ENCODE results near the gene KCTD17. TPM values are rescaled to one million over a fixed set of nuclear protein-coding genes. Genes with fewer than 3 reads are reported as not detected.

Gene KCTD17
- total RNA-seq, 2 donors from 2014 or later = 27.9 to 30.1 TPM

DNA sequence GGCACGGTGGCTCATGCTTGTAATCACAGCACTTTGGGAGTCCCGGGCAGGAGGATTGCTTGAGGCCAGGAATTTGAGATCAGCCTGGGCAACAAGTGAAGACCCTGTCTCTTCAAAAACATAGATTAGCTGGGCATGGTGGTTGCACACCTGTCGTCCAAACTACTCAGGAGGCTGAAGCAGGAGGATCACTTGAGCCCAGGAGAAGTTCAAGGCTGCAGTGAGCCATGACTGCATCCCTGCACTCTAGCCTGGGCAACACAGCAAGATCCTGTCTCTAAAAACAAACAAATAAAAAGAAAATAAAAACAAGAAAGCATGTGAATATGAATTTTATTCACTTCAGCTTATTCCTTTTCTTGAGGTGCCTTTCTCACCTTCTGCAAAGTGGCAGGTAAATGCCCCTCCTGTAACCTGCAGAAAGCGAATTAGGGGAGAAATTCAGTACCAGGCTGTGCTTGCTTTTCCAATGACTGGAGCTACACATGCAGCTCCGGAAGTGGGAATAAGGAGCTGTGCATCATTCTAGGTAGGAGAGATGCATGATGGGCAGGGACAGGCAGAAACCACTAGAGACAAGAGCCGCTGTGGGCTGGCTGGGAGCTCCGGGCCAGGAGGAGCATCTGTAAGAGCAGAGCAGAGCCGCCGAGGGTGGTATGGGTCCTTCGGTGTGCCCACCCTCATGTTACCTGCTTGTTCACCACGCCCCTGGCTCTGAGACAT is 14.7 kb upstream of the KCTD17 start:
- Mint-ChIP-seq H3K36me3 (ENCODE audit: insufficient read depth in 2 of 2) (no peaks in the 10 kb centered on the region), H3K4me1 (ENCODE audit: low read depth) (peaks cover 12% of the 10 kb centered on the region), H3K4me3 (no peak overlapping the region), H3K27me3 (ENCODE audit: low read depth) (peaks cover 15% of the 10 kb centered on the region), H3K27ac (no peak overlapping the region), H3K9me3 (no peaks in the 10 kb centered on the region)
- no peak for DNase-seq
- ATAC-seq (replicated peaks in 1 of 2) = no peak

DNA sequence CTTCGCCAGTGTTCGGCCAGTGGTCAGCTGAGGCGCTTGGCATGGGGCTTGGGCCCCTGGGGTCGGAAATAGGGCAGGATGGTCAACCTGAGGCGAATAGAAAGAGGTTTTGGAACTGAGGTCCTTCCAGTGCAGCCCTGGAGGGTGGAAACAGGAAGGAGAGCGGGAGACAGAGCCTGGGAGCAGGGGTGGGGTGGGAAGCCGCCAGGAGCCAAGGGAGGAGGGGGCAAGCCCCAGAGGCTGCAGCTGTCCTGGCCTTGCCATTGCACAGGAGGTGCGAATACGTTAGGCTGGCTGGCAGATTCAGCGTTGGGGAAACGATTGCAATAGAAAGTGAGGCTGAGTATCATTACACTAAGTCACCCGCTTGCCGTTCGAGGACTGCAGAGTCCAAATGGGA is 13.9 kb upstream of the KCTD17 start:
- Mint-ChIP-seq H3K27me3 (ENCODE audit: low read depth) (peaks cover 15% of the 10 kb centered on the region), H3K4me3 (no peak overlapping the region), H3K36me3 (ENCODE audit: insufficient read depth in 2 of 2) (no peaks in the 10 kb centered on the region), H3K9me3 (no peaks in the 10 kb centered on the region), H3K27ac (no peak overlapping the region), H3K4me1 (ENCODE audit: low read depth) (peaks cover 12% of the 10 kb centered on the region)
- DNase-seq (no peak), ATAC-seq (replicated peaks in 1 of 2) (no peak)

DNA sequence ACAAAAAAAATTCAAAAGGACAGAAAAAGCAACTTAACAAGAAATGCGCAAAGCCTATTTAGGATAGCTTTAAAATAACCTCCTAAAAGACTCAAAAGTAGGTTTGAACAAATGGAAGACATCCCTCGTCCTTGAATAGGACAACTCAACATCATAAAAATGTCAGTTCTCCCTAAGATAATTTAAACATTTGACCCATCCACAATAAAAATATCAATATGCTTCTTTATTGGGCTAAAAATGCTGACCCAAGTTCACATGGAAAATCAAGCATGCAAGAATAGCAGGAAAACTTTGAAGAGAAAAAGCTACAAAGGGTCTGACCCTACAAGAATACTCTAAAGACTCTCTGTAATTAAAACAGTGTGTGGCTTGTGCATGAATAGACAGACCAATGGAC is 12.1 kb upstream of the KCTD17 start:
- H3K36me3 Mint-ChIP-seq (ENCODE audit: insufficient read depth in 2 of 2) = no peaks in the 10 kb centered on the region
- no peak overlapping the region for H3K4me3 Mint-ChIP-seq
- H3K4me1 Mint-ChIP-seq (ENCODE audit: low read depth) = peaks cover 18% of the 10 kb centered on the region
- no peak overlapping the region for H3K27ac Mint-ChIP-seq
- H3K27me3 Mint-ChIP-seq (ENCODE audit: low read depth) = peaks cover 15% of the 10 kb centered on the region
- no peak for DNase-seq
- no peak for ATAC-seq (replicated peaks in 1 of 2)
- no peaks in the 10 kb centered on the region for H3K9me3 Mint-ChIP-seq

DNA sequence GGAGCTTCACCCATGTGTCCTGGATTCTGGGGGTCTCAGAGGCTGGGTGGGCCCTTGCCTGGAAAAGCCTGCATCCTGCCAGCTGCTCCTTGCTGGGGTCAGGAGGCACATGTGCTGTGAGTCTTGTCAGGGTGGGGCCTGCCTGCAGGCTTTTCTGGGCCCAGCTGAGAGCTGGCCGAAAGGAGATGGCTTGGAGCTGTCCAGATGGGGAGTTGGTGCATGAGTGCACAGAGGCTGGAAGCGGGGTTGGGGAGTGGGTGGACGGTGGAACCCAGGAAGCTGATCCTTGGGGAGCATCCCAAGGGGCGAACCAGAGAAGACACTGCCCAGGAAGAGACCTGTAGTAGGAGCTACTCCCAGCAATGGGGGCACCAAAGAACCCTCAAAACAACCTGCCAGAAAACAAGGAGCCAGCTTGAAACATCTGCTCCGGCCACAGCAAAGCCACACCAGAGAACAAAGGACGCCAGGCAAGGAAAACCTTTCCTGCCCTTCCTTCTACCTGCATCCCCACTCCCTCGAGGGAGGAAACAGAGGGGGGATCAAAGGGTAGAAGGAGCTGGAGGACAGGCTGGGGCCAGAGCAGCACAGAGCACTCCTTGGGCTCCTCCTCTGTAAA is 8.2 kb upstream of the KCTD17 start:
- Mint-ChIP-seq H3K9me3 (no peaks in the 10 kb centered on the region), H3K27ac (no peak overlapping the region), H3K4me1 (ENCODE audit: low read depth) (peaks cover 30% of the 10 kb centered on the region), H3K27me3 (ENCODE audit: low read depth) (no peaks in the 10 kb centered on the region), H3K36me3 (ENCODE audit: insufficient read depth in 2 of 2) (no peaks in the 10 kb centered on the region), H3K4me3 (no peak overlapping the region)
- no peak for DNase-seq
- ATAC-seq (replicated peaks in 1 of 2) = no peak

DNA sequence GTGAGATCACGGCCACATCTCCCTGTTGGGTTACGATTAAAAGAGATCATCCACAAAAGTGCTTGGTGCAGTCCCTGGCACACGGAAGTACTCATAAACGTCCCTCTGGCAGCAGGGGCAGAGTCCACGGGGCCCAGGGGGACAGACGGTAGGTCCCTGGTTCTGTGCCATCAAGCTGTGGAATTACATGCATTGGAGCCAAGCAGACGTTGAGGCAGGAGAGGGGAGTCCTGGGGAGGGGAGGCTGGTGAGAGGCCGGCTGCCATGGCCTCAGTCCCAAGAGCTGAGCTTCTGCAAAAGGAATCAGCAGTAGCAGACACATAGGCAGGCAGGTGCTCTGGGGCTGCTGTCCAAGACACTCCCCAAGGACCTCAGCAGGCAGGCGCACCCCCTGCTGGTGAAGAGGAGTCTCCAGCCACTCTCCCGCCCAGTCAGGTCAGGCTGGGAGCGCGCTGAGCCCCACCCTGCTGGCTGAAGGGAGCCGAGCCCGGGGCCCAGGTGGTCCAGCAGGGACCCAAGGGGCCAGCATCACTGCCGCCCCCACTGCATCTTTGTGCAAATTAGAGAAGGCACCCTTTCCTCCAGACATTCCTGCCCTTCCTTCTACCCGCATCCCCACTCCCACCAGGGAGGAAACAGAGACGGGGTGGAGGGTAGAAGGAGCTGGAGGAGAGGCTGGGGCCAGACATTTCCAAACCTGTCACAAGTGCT is 7.6 kb upstream of the KCTD17 start:
- DNase-seq (peak; percentile 62 to 70), ATAC-seq (replicated peaks in 1 of 2) (peak; percentile 82 to 84)
- Mint-ChIP-seq H3K36me3 (ENCODE audit: insufficient read depth in 2 of 2) (no peaks in the 10 kb centered on the region), H3K9me3 (no peaks in the 10 kb centered on the region), H3K4me3 (no peak overlapping the region), H3K27me3 (ENCODE audit: low read depth) (no peaks in the 10 kb centered on the region), H3K27ac (no peak overlapping the region), H3K4me1 (ENCODE audit: low read depth) (peaks cover 30% of the 10 kb centered on the region)

DNA sequence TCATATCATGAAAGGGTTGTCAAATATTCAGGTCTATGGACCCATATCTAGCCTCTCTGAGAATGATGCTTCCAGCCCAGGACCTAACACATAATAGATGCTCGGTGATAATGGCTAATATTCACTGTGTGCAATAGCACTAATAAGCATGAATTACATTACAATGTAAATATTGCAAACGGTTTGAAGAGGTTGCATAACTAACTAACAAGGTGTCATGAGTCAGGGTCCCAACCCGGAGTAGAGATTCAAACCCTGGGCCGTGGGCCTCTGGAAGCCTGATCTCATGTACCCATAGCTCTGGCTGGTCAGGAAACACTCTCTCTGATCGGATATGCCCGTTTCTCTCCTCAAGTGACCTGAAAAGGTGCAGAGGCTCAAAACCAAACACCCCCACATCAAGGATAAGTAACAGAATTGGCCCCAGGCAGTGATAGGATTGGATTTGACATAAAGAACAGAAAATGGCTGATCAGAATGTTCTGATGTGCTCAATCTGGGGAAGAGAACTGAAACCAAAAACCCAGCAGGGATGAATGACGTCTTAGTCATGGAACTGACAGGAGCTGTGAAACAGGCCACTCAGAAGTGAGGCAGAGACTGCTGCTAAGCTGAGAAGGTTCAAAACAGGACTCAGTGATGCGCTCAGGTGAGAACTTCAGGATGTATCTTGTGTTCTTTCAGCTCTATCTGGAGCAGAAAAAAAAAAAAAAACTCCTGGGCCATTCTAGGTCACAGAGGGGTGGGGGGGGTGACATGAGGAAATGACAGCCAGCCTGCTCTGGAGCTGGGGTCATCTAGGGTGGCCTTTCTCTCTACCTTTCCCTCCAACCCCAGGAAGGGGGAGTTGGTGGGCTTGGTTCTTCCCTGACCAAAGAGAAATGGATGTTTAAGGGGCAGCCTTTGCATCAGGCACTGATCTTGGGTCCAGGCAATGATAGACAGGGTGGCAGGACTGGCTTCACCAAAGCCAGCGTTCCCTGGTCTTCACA is 6.6 kb upstream of the KCTD17 start:
- H3K27me3 Mint-ChIP-seq (ENCODE audit: low read depth) = no peaks in the 10 kb centered on the region
- DNase-seq (peak in 1 of 2 donors; percentile 35), ATAC-seq (replicated peaks in 1 of 2) (peak; percentile 77 to 79)
- H3K36me3 Mint-ChIP-seq (ENCODE audit: insufficient read depth in 2 of 2) = no peaks in the 10 kb centered on the region
- no peak overlapping the region for H3K27ac Mint-ChIP-seq
- H3K4me1 Mint-ChIP-seq (ENCODE audit: low read depth) = peaks cover 30% of the 10 kb centered on the region
- H3K9me3 Mint-ChIP-seq = no peaks in the 10 kb centered on the region
- H3K4me3 Mint-ChIP-seq = peak overlapping the region in 1 of 2 donors; percentile 15

DNA sequence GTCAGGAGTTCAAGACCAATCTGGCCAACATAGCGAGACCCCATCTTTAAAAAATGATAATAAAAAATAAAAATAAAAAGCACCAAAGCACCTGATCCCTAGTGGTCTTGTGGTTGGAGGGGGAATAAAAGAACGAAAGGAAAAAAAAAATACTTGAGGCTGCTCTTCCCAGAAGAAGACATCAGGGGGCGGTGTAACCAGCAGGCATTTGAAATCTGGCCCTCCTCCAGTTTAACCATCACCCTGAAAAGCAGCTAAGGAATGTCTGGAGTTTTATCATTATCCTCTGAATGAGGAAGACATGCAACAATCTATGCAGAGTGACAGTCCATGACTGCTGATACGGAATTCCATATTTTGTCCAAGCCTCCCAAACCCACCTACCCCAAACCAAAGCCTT is 5.6 kb upstream of the KCTD17 start:
- H3K4me3 Mint-ChIP-seq = no peak overlapping the region
- DNase-seq = no peak
- no peak overlapping the region for H3K27ac Mint-ChIP-seq
- H3K36me3 Mint-ChIP-seq (ENCODE audit: insufficient read depth in 2 of 2) = no peaks in the 10 kb centered on the region
- peaks cover 26% of the 10 kb centered on the region for H3K4me1 Mint-ChIP-seq (ENCODE audit: low read depth)
- no peaks in the 10 kb centered on the region for H3K27me3 Mint-ChIP-seq (ENCODE audit: low read depth)
- H3K9me3 Mint-ChIP-seq = no peaks in the 10 kb centered on the region
- no peak for ATAC-seq (replicated peaks in 1 of 2)

DNA sequence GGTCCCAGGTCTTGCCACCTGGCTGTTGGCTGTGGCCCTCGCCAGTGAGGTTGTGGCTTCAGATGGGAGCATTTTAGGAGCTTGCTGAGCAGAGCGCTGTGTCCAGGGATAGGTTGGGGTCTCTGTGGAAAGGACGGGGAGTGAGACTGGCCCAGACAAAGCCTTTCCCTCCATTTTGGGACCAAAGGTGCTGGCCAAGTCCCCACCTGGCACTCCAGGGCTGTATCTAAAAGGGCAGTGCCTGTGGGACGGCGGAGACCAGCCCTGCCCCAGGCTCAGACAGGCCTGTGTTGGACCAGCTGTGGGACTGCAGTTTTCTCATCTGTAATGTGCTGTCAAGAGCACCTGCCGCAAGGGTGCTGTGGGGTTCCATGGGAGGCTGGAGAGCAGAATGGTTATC is 5.0 kb upstream of the KCTD17 start:
- peaks cover 20% of the 10 kb centered on the region for H3K4me1 Mint-ChIP-seq (ENCODE audit: low read depth)
- DNase-seq (no peak), ATAC-seq (replicated peaks in 1 of 2) (no peak)
- no peaks in the 10 kb centered on the region for H3K36me3 Mint-ChIP-seq (ENCODE audit: insufficient read depth in 2 of 2)
- H3K4me3 Mint-ChIP-seq = no peak overlapping the region
- H3K27ac Mint-ChIP-seq = no peak overlapping the region
- no peaks in the 10 kb centered on the region for H3K27me3 Mint-ChIP-seq (ENCODE audit: low read depth)
- no peaks in the 10 kb centered on the region for H3K9me3 Mint-ChIP-seq

DNA sequence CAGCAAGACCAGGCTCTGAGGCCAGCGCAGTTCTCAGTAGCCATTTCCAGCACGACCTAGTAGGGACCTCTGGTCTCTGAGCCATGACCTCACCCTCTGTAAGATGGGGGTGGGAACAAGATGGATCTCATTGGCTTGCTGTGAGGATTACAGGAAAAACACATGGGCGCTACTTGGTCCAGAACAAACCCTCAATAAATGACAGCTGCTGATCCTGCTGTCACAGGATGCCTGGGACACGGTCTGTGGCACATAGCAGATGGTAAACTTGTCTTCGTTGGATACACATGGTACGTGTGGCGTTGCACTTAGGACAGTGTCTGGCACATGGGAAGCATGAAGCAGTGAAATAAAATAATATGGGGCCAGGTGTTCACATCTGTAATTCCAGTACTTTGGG is 4.5 kb upstream of the KCTD17 start:
- peaks cover 18% of the 10 kb centered on the region for H3K4me1 Mint-ChIP-seq (ENCODE audit: low read depth)
- no peaks in the 10 kb centered on the region for H3K27me3 Mint-ChIP-seq (ENCODE audit: low read depth)
- ATAC-seq (replicated peaks in 1 of 2) (no peak), DNase-seq (no peak)
- H3K4me3 Mint-ChIP-seq = no peak overlapping the region
- no peaks in the 10 kb centered on the region for H3K36me3 Mint-ChIP-seq (ENCODE audit: insufficient read depth in 2 of 2)
- no peak overlapping the region for H3K27ac Mint-ChIP-seq
- no peaks in the 10 kb centered on the region for H3K9me3 Mint-ChIP-seq

DNA sequence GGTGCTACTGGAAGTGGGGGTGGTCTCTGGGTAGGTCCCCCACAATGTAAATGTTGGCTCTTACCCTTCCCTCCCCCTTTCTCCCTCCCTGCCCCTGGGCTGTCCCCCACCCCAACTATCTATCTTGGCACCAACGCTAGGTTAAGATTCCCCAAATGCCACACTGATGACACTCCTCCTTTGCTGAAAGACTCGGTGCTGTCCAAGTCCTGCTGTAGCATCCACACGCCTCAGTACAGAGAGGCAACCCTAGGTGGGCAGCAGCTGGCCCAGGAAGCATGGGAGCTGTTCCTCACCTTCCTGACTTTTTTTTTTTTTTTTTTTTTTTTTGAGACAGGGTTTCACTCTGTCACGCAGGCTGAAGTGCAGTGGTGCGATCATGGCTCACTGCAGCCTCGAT is 3.4 kb upstream of the KCTD17 start:
- H3K4me1 Mint-ChIP-seq (ENCODE audit: low read depth) = peaks cover 29% of the 10 kb centered on the region
- H3K4me3 Mint-ChIP-seq = no peak overlapping the region
- H3K27me3 Mint-ChIP-seq (ENCODE audit: low read depth) = no peaks in the 10 kb centered on the region
- no peaks in the 10 kb centered on the region for H3K36me3 Mint-ChIP-seq (ENCODE audit: insufficient read depth in 2 of 2)
- H3K27ac Mint-ChIP-seq = no peak overlapping the region
- no peaks in the 10 kb centered on the region for H3K9me3 Mint-ChIP-seq
- ATAC-seq (replicated peaks in 1 of 2) = no peak
- DNase-seq = no peak

DNA sequence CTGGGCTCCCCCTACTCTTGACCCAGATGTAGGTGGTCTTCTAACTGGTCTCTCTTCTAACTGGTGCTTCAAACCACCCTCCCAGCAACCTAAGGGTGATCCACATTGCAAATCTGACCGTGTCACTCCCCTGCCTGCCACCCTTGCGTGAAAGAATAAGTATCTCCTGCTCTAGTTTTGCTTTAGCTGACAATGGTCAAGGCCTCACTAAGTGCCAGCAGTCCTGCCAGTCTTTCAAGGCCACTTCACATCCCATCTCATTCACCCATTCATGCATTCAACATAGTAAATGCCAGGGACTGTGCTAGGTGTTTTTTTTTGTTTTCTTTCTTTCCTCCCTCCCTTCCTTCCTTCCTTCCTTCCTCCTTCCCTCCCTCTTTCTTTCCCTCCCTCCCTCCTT is 2.3 kb upstream of the KCTD17 start:
- no peaks in the 10 kb centered on the region for H3K36me3 Mint-ChIP-seq (ENCODE audit: insufficient read depth in 2 of 2)
- H3K4me1 Mint-ChIP-seq (ENCODE audit: low read depth) = peaks cover 28% of the 10 kb centered on the region
- H3K9me3 Mint-ChIP-seq = no peaks in the 10 kb centered on the region
- no peaks in the 10 kb centered on the region for H3K27me3 Mint-ChIP-seq (ENCODE audit: low read depth)
- DNase-seq = no peak
- no peak overlapping the region for H3K4me3 Mint-ChIP-seq
- H3K27ac Mint-ChIP-seq = no peak overlapping the region
- no peak for ATAC-seq (replicated peaks in 1 of 2)

DNA sequence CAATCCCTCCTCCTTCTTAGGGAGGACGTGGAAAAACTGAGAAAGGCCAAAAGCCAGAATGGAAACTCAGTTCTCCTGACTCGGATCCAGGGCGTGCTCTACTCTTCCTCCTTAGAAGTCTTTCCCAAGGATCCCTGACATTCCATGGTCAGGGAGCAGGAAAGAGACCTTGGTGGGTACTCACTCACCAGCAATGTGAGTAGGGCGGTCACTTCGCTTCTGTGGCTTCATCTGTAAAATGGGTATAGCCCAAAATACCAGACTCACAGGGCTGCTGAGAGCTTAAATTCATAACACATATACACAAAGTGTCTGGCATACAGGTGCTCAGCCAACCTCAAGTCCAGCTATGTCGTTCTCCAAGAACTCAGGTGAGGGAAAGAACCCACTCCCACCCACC is 629 bp upstream of the KCTD17 start:
- H3K4me1 Mint-ChIP-seq (ENCODE audit: low read depth) = peaks cover 15% of the 10 kb centered on the region
- no peaks in the 10 kb centered on the region for H3K27me3 Mint-ChIP-seq (ENCODE audit: low read depth)
- H3K27ac Mint-ChIP-seq = no peak overlapping the region
- peak overlapping the region; percentile 75 to 88 for H3K4me3 Mint-ChIP-seq
- H3K9me3 Mint-ChIP-seq = no peaks in the 10 kb centered on the region
- ATAC-seq (replicated peaks in 1 of 2) (no peak), DNase-seq (no peak)
- H3K36me3 Mint-ChIP-seq (ENCODE audit: insufficient read depth in 2 of 2) = no peaks in the 10 kb centered on the region
